ENCODE results near the gene AOPEP. TPM values are rescaled to one million over a fixed set of nuclear protein-coding genes. Genes with fewer than 3 reads are reported as not detected.
"Not testable (repeated sequence)": the region's sequence is repeated elsewhere in the genome, so short reads cannot be mapped to it uniquely, and the experiment has no call there.

Gene AOPEP
- total and polyA plus RNA-seq, 7 donors = 28.0 to 490 (median 184) TPM

DNA sequence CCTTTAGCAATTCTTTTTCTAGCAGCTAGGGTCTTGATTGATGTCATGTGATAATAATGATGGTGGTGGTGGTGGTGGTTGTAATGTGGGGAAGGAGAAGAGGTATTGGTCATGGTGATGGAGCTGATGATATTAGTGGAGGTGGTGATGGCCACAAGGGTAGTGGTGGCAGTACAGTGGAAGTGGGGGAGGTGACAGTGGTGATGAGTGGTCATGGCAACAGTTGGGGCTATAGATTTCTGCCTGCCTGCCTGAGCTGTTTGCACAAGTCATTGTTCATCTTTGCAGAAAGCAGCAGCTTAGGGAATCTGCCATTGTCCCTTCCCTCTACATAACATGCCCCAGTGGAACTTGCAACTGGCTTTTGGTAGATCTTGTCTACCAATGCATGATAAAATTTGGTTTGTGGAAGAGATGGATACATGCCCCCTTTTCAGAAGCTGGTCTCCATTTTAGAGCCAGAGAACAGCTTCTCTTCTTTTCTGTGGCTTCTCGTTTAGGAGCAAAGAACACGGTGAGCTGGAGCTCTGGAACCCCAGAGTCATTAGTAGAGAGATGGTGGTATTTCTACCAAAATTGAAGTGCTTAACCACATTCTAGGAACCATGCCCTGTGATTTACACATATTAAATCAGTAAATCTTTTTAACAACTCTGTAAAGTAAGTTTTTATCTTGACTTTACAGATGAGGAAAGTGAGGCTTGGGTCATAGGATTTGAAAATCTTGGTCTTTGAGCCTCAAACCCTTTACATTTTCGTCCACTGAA, 100.3 kb downstream of the AOPEP start:
- DNase-seq = no peak
- no peaks in the 10 kb centered on the region for H3K36me3 ChIP-seq
- no peaks in the 10 kb centered on the region for H3K9me3 ChIP-seq
- WGBS, 2 donors = 85 to 90% methylated on average over 3 of the region's 3 CpGs
- TF ChIP-seq POLR2AphosphoS5 (IDR thresholded peaks at IDR 0.05) = no peak
- TF ChIP-seq, protein P1, sequence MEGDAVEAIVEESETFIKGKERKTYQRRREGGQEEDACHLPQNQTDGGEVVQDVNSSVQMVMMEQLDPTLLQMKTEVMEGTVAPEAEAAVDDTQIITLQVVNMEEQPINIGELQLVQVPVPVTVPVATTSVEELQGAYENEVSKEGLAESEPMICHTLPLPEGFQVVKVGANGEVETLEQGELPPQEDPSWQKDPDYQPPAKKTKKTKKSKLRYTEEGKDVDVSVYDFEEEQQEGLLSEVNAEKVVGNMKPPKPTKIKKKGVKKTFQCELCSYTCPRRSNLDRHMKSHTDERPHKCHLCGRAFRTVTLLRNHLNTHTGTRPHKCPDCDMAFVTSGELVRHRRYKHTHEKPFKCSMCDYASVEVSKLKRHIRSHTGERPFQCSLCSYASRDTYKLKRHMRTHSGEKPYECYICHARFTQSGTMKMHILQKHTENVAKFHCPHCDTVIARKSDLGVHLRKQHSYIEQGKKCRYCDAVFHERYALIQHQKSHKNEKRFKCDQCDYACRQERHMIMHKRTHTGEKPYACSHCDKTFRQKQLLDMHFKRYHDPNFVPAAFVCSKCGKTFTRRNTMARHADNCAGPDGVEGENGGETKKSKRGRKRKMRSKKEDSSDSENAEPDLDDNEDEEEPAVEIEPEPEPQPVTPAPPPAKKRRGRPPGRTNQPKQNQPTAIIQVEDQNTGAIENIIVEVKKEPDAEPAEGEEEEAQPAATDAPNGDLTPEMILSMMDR (IDR thresholded peaks at IDR 0.05) = no peak
- no peak for TF ChIP-seq POLR2A (IDR thresholded peaks at IDR 0.05)
- no peak for TF ChIP-seq EP300 (IDR thresholded peaks at IDR 0.05)
- H3K27ac ChIP-seq = peak overlapping the region in 3 of 4 donors; percentile 32 to 73 (median 61)
- intact Hi-C loops (cut with DNase I) = no loop called here
- no peaks in the 10 kb centered on the region for H3K27me3 ChIP-seq
- no peak overlapping the region for H3K4me3 ChIP-seq
- H3K4me1 ChIP-seq = peaks cover 0 to 42% (median 30%) of the 10 kb centered on the region in 4 donors

DNA sequence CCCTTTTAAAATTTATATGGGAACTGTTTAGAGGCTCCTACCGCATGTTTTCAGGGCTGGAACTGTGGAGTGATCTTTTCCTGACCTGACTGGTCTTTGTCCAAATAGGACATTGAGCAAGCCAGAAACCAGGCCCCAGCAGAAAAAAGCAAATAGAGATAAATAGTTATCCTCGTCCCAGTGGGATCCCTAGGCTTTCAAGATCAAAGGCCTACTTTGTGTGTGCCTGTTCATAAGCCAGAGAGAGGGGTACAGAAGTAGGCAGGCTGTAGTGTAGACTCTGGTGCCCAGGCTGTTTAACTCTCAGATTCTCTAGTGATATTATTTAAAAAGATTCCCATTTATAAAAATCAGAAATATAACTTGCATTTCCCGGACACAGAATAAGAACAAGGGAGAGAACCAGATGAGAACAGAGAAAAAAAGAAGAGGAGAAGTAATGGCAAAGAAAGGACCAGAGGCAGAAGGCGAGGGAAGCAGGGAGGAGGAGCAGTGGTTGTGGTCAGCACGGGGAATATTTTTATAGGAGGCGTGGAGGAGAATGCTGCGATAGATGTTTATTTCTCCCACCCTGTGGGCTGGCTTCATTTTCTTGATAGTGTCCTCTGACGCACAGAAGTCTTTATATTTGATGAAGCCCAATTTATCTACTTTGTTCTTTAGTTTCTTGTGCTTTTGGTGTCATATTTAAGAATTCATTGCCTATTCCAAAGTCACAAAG, 101.2 kb downstream of the AOPEP start:
- WGBS, 2 donors = 34 to 61% methylated on average over 8 of the region's 8 CpGs
- DNase-seq = peak; percentile 70
- Histone ChIP-seq H3K9me3 (no peaks in the 10 kb centered on the region), H3K27ac (peak overlapping the region; percentile 18 to 73 (median 46)), H3K4me1 (peaks cover 0 to 42% (median 30%) of the 10 kb centered on the region in 4 donors), H3K36me3 (no peaks in the 10 kb centered on the region), H3K27me3 (no peaks in the 10 kb centered on the region), H3K4me3 (no peak overlapping the region)
- intact Hi-C loops (cut with DNase I) = no loop called here
- TF ChIP-seq EP300 (IDR thresholded peaks at IDR 0.05) (no peak), POLR2AphosphoS5 (IDR thresholded peaks at IDR 0.05) (peak in 1 of 4 donors; percentile 19)

DNA sequence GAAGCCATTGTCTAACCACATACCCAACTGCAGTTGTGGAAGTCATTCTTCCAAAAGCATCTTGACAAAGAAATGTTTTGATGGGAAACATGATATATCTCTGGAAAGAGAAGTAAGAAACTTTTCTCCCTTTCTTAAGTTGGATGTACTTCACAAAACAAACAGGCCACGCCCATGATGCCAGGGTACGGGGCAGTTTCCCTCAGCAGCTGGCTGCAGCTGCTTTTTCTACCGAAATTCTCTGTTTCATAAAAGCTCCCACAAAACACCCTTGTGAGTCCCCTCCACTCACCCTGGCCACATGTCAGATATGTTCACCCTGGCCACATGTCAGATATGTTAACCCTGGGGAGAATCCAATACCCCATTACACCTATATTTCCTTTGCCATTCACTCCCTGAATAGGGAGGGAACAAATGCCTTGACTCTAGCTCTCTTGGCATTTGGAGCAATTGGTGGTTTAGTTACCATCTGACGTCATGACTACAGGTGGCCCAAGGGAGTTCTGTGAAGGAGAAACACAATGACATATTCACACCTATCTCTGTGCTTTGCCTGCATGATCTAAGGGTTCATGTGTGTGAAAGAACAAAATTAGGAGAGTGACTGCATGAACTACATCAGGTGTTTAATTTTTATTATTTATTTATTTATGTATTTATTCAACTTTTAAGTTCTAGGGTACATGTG, 103.0 kb downstream of the AOPEP start:
- no peak overlapping the region for H3K4me3 ChIP-seq
- no peaks in the 10 kb centered on the region for H3K9me3 ChIP-seq
- no peaks in the 10 kb centered on the region for H3K27me3 ChIP-seq
- DNase-seq = no peak
- no peaks in the 10 kb centered on the region for H3K36me3 ChIP-seq
- intact Hi-C loops (cut with DNase I) = no loop called here
- H3K4me1 ChIP-seq = peaks cover 0 to 37% (median 30%) of the 10 kb centered on the region in 4 donors
- no peak overlapping the region for H3K27ac ChIP-seq
- WGBS, 2 donors = 24 to 63% methylated on average over 4 of the region's 4 CpGs
- TF ChIP-seq POLR2A (IDR thresholded peaks at IDR 0.05) (no peak), POLR2AphosphoS5 (IDR thresholded peaks at IDR 0.05) (no peak), EP300 (IDR thresholded peaks at IDR 0.05) (no peak)
- TF ChIP-seq, protein P1 (IDR thresholded peaks at IDR 0.05) = no peak

DNA sequence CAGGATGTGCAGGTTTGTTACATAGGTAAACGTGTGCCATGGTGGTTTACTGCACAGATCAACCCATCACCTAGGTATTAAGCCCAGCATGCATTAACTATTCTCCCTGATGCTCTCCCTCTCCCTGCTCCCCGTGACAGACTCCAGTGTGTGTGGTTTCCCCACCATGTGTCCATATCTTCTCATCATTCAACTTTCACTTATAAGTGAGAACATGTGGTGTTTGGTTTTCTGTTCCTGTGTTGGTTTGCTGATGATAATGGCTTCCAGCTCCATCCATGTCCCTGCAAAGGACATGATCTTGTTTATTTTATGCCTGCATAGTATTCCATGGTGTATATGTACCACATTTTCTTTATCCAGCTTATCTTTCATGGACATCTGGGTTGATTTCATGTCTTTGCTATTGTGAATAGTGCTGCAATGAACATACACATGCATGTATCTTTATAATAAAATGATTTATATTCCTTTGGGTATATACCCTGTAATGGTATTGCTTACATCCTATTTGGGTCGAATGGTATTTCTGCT, 103.6 kb downstream of the AOPEP start:
- DNase-seq; H3K9me3 ChIP-seq; H3K4me3 ChIP-seq; H3K27ac ChIP-seq; H3K27me3 ChIP-seq; H3K36me3 ChIP-seq; intact Hi-C loops (cut with DNase I): not testable (repeated sequence)
- peaks cover 0 to 32% (median 25%) of the 10 kb centered on the region in 4 donors for H3K4me1 ChIP-seq
- 61 to 63% methylated on average over 3 of the region's 3 CpGs for WGBS, 2 donors

DNA sequence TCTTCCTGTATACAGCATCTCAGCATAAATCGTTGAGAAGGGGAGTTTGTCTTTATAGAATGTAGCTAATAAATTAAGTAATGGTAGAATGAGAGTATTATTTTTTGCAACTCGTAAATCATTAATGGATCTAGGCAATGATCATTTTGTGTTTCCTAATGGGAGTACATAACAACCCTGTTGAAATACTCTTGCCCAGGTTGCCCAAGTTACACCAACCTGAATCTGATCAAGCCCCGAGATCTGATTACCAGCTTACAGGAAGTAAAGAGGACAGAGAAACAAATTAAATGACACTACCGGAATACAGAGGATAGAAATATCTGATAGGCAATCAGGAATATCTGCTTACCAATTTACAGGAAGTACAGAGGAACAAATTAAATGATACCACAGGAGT, 107.3 kb downstream of the AOPEP start:
- WGBS, 2 donors = 93 to 94% methylated on average over 4 of the region's 4 CpGs

More for the DNA sequence above, 107.3 kb downstream of the AOPEP start:
- no peak overlapping the region for H3K27ac ChIP-seq
- no peaks in the 10 kb centered on the region for H3K4me1 ChIP-seq
- no peaks in the 10 kb centered on the region for H3K36me3 ChIP-seq
- H3K4me3 ChIP-seq = no peak overlapping the region
- intact Hi-C loops (cut with DNase I) = no loop called here
- DNase-seq = no peak
- no peaks in the 10 kb centered on the region for H3K9me3 ChIP-seq
- TF ChIP-seq, protein P1 (IDR thresholded peaks at IDR 0.05) = no peak
- TF ChIP-seq POLR2A (IDR thresholded peaks at IDR 0.05) (no peak), EP300 (IDR thresholded peaks at IDR 0.05) (no peak)
- H3K27me3 ChIP-seq = no peaks in the 10 kb centered on the region

All from sigmoid colon (tissue), 7 donors.